ENCODE data around the gene TMEM72.

TMEM72 gene

GRCh38 chr10:44946205-44946604 lies 35.1 kb downstream of the TMEM72 start (continued):
- TF ChIP-seq CREB5 (CRISPR knock-in tag; IDR thresholded peaks at IDR 0.05; ENCODE audit: low read depth): no peak
- no peak for TF ChIP-seq ZNF70 (CRISPR knock-in tag; IDR thresholded peaks at IDR 0.05)
- TF ChIP-seq ESRRG (CRISPR knock-in tag; IDR thresholded peaks at IDR 0.05): no peak
- no peak for TF ChIP-seq GLIS3 (CRISPR knock-in tag; IDR thresholded peaks at IDR 0.05)
- no peak for TF ChIP-seq ZFP30 (CRISPR knock-in tag; IDR thresholded peaks at IDR 0.05)
- no peak for TF ChIP-seq PPARA (CRISPR knock-in tag; IDR thresholded peaks at IDR 0.05; ENCODE audit: borderline replicate concordance)
- no peak for TF ChIP-seq CSDC2 (CRISPR knock-in tag; IDR thresholded peaks at IDR 0.05)
- TF ChIP-seq ZFP3 (CRISPR knock-in tag; IDR thresholded peaks at IDR 0.05): no peak

DNA sequence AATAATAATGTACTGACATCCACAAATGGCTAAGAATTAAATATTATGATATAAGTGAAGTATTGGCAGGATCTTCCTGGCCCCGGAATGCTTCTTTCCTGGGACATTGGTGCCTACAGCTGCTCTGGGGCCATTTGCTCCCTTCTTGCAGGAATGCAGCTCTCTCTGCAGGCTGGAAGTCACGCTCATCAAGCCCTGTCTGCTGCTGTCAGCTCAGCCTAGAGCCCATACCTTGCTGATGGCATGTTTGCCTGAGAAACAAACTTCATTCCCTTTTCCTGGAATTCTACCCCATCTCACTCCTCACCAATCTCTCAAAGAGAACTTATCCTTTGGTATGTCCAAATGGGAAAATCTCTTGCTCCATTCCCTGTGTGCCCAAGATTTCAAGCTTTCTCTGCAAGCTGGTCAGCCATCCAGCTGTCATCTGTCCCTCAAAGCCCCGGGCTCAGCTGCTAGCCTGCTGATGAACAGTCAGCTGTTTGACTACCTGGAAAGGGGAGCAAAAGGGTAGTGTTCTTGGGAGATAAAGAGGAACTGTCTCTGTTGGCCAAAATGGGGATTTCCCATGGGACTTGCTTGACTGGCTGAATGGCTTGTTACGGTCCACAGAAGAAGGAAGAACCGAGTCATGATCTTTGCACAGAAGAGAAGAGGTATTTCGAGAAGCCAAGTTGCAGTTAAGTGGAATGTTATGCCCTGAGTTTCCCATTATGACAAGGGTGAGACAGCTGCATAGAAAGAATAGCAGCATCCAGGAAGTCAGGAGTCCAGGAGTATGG lies 36.4 kb downstream of the TMEM72 start:
- no peak for TF ChIP-seq ZNF8 (CRISPR knock-in tag; IDR thresholded peaks at IDR 0.05)
- no peak for TF ChIP-seq CREB5 (CRISPR knock-in tag; IDR thresholded peaks at IDR 0.05; ENCODE audit: low read depth)
- no peak for TF ChIP-seq SNAI2 (CRISPR knock-in tag; IDR thresholded peaks at IDR 0.05)
- no peak for TF ChIP-seq PATZ1 (CRISPR knock-in tag; IDR thresholded peaks at IDR 0.05; ENCODE audit: borderline replicate concordance)
- TF ChIP-seq ZFP3 (CRISPR knock-in tag; IDR thresholded peaks at IDR 0.05): no peak
- TF ChIP-seq ZNF565 (CRISPR knock-in tag; conservative IDR thresholded peaks at IDR 0.05; ENCODE audit: low read depth): no peak
- TF ChIP-seq ISL1 (CRISPR knock-in tag; IDR thresholded peaks at IDR 0.05): no peak
- TF ChIP-seq RARB (CRISPR knock-in tag; IDR thresholded peaks at IDR 0.05): no peak
- TF ChIP-seq, protein P1, sequence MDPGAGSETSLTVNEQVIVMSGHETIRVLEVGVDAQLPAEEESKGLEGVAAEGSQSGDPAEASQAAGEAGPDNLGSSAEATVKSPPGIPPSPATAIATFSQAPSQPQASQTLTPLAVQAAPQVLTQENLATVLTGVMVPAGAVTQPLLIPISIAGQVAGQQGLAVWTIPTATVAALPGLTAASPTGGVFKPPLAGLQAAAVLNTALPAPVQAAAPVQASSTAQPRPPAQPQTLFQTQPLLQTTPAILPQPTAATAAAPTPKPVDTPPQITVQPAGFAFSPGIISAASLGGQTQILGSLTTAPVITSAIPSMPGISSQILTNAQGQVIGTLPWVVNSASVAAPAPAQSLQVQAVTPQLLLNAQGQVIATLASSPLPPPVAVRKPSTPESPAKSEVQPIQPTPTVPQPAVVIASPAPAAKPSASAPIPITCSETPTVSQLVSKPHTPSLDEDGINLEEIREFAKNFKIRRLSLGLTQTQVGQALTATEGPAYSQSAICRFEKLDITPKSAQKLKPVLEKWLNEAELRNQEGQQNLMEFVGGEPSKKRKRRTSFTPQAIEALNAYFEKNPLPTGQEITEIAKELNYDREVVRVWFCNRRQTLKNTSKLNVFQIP (CRISPR knock-in tag; IDR thresholded peaks at IDR 0.05; ENCODE audit: borderline replicate concordance, low read depth): no peak
- no peak for TF ChIP-seq ZC3H10 (CRISPR knock-in tag; IDR thresholded peaks at IDR 0.05)
- no peak for TF ChIP-seq BACH2 (CRISPR knock-in tag; IDR thresholded peaks at IDR 0.05; ENCODE audit: borderline replicate concordance)
- no peak for TF ChIP-seq ESRRG (CRISPR knock-in tag; IDR thresholded peaks at IDR 0.05)
- TF ChIP-seq ZFP30 (CRISPR knock-in tag; IDR thresholded peaks at IDR 0.05): no peak
- no peak for TF ChIP-seq ARNTL (CRISPR knock-in tag; IDR thresholded peaks at IDR 0.05; ENCODE audit: borderline replicate concordance, low read depth)
- no peak for TF ChIP-seq GLIS3 (CRISPR knock-in tag; IDR thresholded peaks at IDR 0.05)
- no peak for TF ChIP-seq TCF4 (CRISPR knock-in tag; IDR thresholded peaks at IDR 0.05; ENCODE audit: borderline replicate concordance)
- TF ChIP-seq, protein P2, sequence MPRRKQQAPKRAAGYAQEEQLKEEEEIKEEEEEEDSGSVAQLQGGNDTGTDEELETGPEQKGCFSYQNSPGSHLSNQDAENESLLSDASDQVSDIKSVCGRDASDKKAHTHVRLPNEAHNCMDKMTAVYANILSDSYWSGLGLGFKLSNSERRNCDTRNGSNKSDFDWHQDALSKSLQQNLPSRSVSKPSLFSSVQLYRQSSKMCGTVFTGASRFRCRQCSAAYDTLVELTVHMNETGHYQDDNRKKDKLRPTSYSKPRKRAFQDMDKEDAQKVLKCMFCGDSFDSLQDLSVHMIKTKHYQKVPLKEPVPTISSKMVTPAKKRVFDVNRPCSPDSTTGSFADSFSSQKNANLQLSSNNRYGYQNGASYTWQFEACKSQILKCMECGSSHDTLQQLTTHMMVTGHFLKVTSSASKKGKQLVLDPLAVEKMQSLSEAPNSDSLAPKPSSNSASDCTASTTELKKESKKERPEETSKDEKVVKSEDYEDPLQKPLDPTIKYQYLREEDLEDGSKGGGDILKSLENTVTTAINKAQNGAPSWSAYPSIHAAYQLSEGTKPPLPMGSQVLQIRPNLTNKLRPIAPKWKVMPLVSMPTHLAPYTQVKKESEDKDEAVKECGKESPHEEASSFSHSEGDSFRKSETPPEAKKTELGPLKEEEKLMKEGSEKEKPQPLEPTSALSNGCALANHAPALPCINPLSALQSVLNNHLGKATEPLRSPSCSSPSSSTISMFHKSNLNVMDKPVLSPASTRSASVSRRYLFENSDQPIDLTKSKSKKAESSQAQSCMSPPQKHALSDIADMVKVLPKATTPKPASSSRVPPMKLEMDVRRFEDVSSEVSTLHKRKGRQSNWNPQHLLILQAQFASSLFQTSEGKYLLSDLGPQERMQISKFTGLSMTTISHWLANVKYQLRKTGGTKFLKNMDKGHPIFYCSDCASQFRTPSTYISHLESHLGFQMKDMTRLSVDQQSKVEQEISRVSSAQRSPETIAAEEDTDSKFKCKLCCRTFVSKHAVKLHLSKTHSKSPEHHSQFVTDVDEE (CRISPR knock-in tag; IDR thresholded peaks at IDR 0.05): no peak
- TF ChIP-seq TOX (CRISPR knock-in tag; IDR thresholded peaks at IDR 0.05; ENCODE audit: borderline replicate concordance): no peak
- ATAC-seq: no peak

GRCh38 chr10:44948642-44949041 lies 37.5 kb downstream of the TMEM72 start:
- no peak for TF ChIP-seq ISL1 (CRISPR knock-in tag; IDR thresholded peaks at IDR 0.05)
- ATAC-seq: no peak

Data from SK-N-SH treated with all-trans-retinoic acid at 6 μM for 48 hours (cell line).